CD4-positive, alpha-beta T cell (primary cell): ENCODE data around the gene KIF3A. TPM values are rescaled to one million over a fixed set of nuclear protein-coding genes. Genes with fewer than 3 reads are reported as not detected.
"Not testable (repeated sequence)": the region's sequence is repeated elsewhere in the genome, so short reads cannot be mapped to it uniquely, and the experiment has no call there.

Experiments
- ATAC-seq: fragments of 200-7000 bp; cut with Tn5 transposase; one replicate; pipeline ENCODE4 v1.10.0; 2022; ENCODE audit warnings: mild to moderate bottlenecking; ENCODE audit not compliant: poor library complexity
- CTCF ChIA-PET: fragments of 350-600 bp; sonication (Branson Sonifier 250); formaldehyde crosslinking; loops from one replicate; lab custom pipeline; 2021; ENCODE audit warnings: antibody characterized with exemption, inconsistent platforms; lab: Charles Lee
- POLR2A ChIA-PET: fragments of 350-600 bp; sonication (Branson Sonifier 250); formaldehyde crosslinking; loops from one replicate; lab custom pipeline; 2021; ENCODE audit warnings: antibody characterized with exemption, inconsistent platforms; lab: Charles Lee
- DNase-seq, 14 experiments: peaks; one replicate each; pipeline ENCODE4 v3.0.0-alpha.2; 2013 to 2020; ENCODE audit warnings: mixed read lengths in 2 of 14
- H3K27ac ChIP-seq, 2 donors: one replicate each; pipeline versions ENCODE4 v1.5.1 to v1.7.0; 2013; ENCODE audit warnings: low read length in 2 of 2, low read depth in 1 of 2, mild to moderate bottlenecking in 1 of 2
- H3K27me3 ChIP-seq, 2 experiments: 1 replicate in 1 of 2; 2 replicates in 1 of 2; pipeline versions ENCODE4 v1.6.1 to v1.7.0; 2013; ENCODE audit warnings: low read length in 2 of 2, control low read depth in 1 of 2, mild to moderate bottlenecking in 1 of 2, moderate library complexity in 1 of 2; ENCODE audit not compliant: insufficient read depth in 2 of 2, control insufficient read depth in 1 of 2
- H3K36me3 ChIP-seq: one replicate; pipeline ENCODE4 v1.6.1; 2013; ENCODE audit warnings: low read length, control low read depth; ENCODE audit not compliant: insufficient read depth
- H3K4me1 ChIP-seq: one replicate; pipeline ENCODE4 v1.6.1; 2013; ENCODE audit warnings: low read length, control low read depth; ENCODE audit not compliant: insufficient read depth
- H3K4me3 ChIP-seq: one replicate; pipeline ENCODE4 v1.5.1; 2013; ENCODE audit warnings: mild to moderate bottlenecking, low read length, moderate library complexity
- H3K9me3 ChIP-seq, 2 experiments: 1 replicate in 1 of 2; 2 replicates in 1 of 2; pipeline versions ENCODE4 v1.6.1 to v1.7.0; 2013; ENCODE audit warnings: low read length in 2 of 2, mild to moderate bottlenecking in 2 of 2, control low read depth in 1 of 2, moderate library complexity in 1 of 2; ENCODE audit not compliant: control insufficient read depth in 1 of 2, insufficient read depth in 1 of 2
- H3K27ac Mint-ChIP-seq: one replicate; pipeline ENCODE4 v1.8.0; 2020; ENCODE audit warnings: mixed read lengths
- H3K27me3 Mint-ChIP-seq: one replicate; pipeline ENCODE4 v1.8.0; 2021; ENCODE audit warnings: mixed read lengths
- H3K36me3 Mint-ChIP-seq: one replicate; pipeline ENCODE4 v1.8.0; 2021; ENCODE audit warnings: low read depth, mixed read lengths
- H3K4me1 Mint-ChIP-seq: one replicate; pipeline ENCODE4 v1.8.0; 2021; ENCODE audit warnings: low read depth, mixed read lengths
- H3K4me3 Mint-ChIP-seq: one replicate; pipeline ENCODE4 v1.8.0; 2020; ENCODE audit warnings: mild to moderate bottlenecking, mixed read lengths
- H3K9me3 Mint-ChIP-seq: one replicate; pipeline ENCODE4 v1.8.0; 2020; ENCODE audit warnings: mixed read lengths
- intact Hi-C, 2 experiments: fragments of 100-400 bp; cut with DNase I in 1 of 2; cut with micrococcal nuclease in 1 of 2; formaldehyde crosslinking; loops; one replicate each; pipeline versions ENCODE4 v1.15.1 to v1.9.0; 2023 to 2025; cut with DNase I, micrococcal nuclease
- total RNA-seq, 174 experiments: library from RNA in 2 of 174; stranded (reverse) in 2 of 174; gene quantifications; one replicate each; pipeline ENCODE4 v1.2.3 and lab custom pipeline; 2021 to 2026
- TF ChIP-seq, protein P1 (sequence below): fragments of 200-600 bp; IDR thresholded peaks from one replicate; pipeline ENCODE4 v1.8.0; 2022; ENCODE audit warnings: antibody characterized with exemption, mild to moderate bottlenecking

KIF3A gene
- total RNA-seq, 2 experiments from 2014 or later: 10.2 to 12.4 TPM

DNA sequence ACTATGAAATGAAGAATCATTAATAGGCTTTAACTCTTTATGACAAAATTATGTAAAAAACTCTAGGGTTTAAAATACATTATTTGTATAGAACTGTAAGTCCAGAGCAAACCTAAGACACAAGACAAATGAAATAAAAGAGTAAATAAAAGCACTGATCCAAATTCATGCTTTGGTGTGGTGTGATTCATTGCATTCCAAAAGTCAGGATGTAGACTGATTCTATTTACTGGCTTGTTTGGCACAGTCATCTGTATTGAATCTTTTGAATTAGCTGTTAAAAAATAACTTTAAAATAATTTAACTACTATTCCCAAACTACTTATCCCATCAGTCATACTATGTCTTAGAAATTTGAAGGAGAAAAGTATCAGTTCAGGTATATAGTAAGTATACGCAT, 32.5 kb downstream of the KIF3A start:
- H3K27ac Mint-ChIP-seq: no peak overlapping the region
- ATAC-seq: no peak
- no peak overlapping the region for H3K27ac ChIP-seq
- CTCF ChIA-PET: interaction anchor here (1.5 kb wide), 1 partner anchor 115 kb away, joined by 3 read pairs; no protein-coding TSS in a partner anchor
- TF ChIP-seq, protein P1, sequence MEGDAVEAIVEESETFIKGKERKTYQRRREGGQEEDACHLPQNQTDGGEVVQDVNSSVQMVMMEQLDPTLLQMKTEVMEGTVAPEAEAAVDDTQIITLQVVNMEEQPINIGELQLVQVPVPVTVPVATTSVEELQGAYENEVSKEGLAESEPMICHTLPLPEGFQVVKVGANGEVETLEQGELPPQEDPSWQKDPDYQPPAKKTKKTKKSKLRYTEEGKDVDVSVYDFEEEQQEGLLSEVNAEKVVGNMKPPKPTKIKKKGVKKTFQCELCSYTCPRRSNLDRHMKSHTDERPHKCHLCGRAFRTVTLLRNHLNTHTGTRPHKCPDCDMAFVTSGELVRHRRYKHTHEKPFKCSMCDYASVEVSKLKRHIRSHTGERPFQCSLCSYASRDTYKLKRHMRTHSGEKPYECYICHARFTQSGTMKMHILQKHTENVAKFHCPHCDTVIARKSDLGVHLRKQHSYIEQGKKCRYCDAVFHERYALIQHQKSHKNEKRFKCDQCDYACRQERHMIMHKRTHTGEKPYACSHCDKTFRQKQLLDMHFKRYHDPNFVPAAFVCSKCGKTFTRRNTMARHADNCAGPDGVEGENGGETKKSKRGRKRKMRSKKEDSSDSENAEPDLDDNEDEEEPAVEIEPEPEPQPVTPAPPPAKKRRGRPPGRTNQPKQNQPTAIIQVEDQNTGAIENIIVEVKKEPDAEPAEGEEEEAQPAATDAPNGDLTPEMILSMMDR: no peak
- intact Hi-C loops: no loop called here
- H3K9me3 Mint-ChIP-seq: no peaks in the 10 kb centered on the region
- no peaks in the 10 kb centered on the region for H3K27me3 Mint-ChIP-seq
- no peak overlapping the region for H3K4me3 Mint-ChIP-seq
- no peak overlapping the region for H3K4me3 ChIP-seq
- no peaks in the 10 kb centered on the region for H3K4me1 Mint-ChIP-seq
- H3K36me3 ChIP-seq: peaks cover 19% of the 10 kb centered on the region
- H3K4me1 ChIP-seq: no peaks in the 10 kb centered on the region
- no peaks in the 10 kb centered on the region for H3K9me3 ChIP-seq
- no peaks in the 10 kb centered on the region for H3K27me3 ChIP-seq
- DNase-seq: no peak
- peaks cover 47% of the 10 kb centered on the region for H3K36me3 Mint-ChIP-seq
- POLR2A ChIA-PET: no interaction called here

DNA sequence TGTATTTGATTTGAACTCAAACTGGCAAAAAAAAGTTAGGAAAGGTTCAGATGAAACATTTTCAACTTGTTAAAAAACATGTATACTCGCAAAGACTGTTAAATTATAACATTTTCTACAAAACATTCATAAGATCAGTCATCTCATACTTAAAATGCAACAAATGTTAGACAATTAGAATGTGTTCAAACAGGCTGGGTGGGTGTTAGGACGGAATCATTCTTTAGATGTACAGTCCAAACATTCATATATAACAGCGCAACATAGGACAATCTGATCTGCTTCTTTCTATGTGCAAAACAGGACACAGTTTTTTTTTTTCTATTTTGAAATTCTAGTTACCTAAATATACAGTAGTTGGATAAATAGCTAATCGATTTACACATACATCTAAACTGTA, 41.4 kb downstream of the KIF3A start:
- Histone ChIP-seq H3K4me1 (no peaks in the 10 kb centered on the region), H3K9me3 (no peaks in the 10 kb centered on the region), H3K27ac (no peak overlapping the region), H3K36me3 (peaks cover 20% of the 10 kb centered on the region), H3K4me3 (no peak overlapping the region), H3K27me3 (no peaks in the 10 kb centered on the region)
- Mint-ChIP-seq H3K27me3 (no peaks in the 10 kb centered on the region), H3K9me3 (no peaks in the 10 kb centered on the region), H3K4me1 (peaks cover 6% of the 10 kb centered on the region), H3K36me3 (peaks cover 63% of the 10 kb centered on the region), H3K4me3 (no peak overlapping the region), H3K27ac (no peak overlapping the region)
- ChIA-PET CTCF (interaction anchor here (1.3 kb wide), 1 partner anchor 25 kb away, joined by 3 read pairs; no protein-coding TSS in a partner anchor), POLR2A (no interaction called here)
- DNase-seq (no peak), ATAC-seq (no peak)
- TF ChIP-seq, protein P1: no peak
- intact Hi-C loops: no loop called here

DNA sequence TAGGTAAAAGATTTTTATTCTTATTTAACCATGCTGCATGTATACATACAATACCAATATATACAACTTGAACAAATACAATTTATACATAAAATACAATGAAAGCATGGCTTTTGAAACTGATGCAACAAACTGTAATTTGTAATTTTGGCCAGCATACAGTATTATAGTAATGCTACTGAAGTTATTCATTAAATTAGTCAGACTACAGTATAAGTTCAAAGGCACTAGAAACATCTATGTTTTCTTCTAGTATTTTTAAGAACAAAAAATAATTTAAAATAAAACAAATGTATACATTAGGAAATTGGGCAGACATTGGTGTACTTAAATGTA, 44.7 kb downstream of the KIF3A start:
- Histone ChIP-seq H3K9me3 (no peaks in the 10 kb centered on the region), H3K4me3 (no peak overlapping the region), H3K36me3 (peaks cover 3% of the 10 kb centered on the region), H3K27ac (no peak overlapping the region), H3K27me3 (no peaks in the 10 kb centered on the region), H3K4me1 (peaks cover 12% of the 10 kb centered on the region)
- Mint-ChIP-seq H3K9me3 (no peaks in the 10 kb centered on the region), H3K4me1 (peaks cover 26% of the 10 kb centered on the region), H3K27me3 (no peaks in the 10 kb centered on the region), H3K4me3 (no peak overlapping the region), H3K27ac (no peak overlapping the region), H3K36me3 (peaks cover 31% of the 10 kb centered on the region)
- no peak for DNase-seq
- intact Hi-C loops: no loop called here
- ChIA-PET POLR2A (no interaction called here), CTCF (no interaction called here)
- TF ChIP-seq, protein P1: no peak
- ATAC-seq: no peak

DNA sequence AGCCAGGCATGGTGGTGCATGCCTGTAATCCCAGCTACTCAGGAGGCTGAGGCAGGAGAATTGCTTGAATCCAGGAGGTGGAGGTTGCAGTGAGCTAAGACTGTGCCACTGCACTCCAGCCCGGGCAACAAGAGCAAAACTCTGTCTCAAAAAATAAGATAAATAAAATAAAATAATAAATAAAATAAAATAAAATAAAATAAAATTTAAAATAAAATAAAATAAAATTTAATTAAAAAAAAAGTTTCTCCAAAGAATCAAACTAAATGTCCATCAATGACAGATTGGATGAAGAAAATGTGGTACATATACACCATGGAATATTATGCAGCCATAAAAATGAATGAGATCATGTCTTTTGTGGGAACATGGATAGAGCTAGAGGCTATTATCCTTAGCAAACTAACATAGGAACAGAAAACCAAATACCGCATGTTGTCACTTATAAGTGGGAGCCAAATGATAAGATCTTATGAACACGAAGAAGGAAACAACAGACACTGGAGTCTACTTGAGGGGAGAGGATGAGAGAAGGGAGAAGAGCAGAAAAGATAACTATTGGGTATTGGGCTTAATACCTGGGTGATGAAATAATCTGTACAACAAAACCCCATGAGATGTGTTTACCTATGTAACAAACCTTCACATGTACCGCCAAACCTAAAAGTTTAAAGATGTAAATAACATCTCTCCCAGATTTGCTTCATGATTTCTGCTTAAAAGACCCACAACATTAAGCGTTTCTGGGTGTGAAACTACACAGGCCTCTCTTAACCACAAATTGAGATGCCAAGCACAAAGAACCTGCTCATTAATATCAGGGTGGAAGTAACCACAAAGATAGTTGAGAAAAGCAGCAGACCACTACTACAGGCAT, 45.4 kb downstream of the KIF3A start:
- H3K36me3 ChIP-seq, H3K9me3 Mint-ChIP-seq, H3K27me3 ChIP-seq, H3K27ac ChIP-seq, POLR2A ChIA-PET, H3K27ac Mint-ChIP-seq, H3K27me3 Mint-ChIP-seq, DNase-seq, ATAC-seq, H3K4me3 Mint-ChIP-seq, intact Hi-C loops, CTCF ChIA-PET, H3K4me3 ChIP-seq, H3K9me3 ChIP-seq: not testable (repeated sequence)
- H3K4me1 ChIP-seq: peaks cover 13% of the 10 kb centered on the region
- peaks cover 25% of the 10 kb centered on the region for H3K36me3 Mint-ChIP-seq
- peaks cover 26% of the 10 kb centered on the region for H3K4me1 Mint-ChIP-seq
